Lung microvascular endothelial cell (primary cell): Measurements from ENCODE around the gene VEGFB. TPM values are rescaled to one million over a fixed set of nuclear protein-coding genes. Genes with fewer than 3 reads are reported as not detected.
A peak's percentile ranks its signal among the peaks of the same experiment; 100 is the strongest.

ENCODE experiments used
- DNase-seq, 2 donors: peaks; one replicate each; pipeline versions ENCODE4 v3.0.0 to v3.0.0-alpha.2; 2010; ENCODE audit warnings: low read depth in 2 of 2
- total RNA-seq: library from RNA; depleted of rRNA; stranded (reverse); fragments of >200 nt; gene quantifications from 2 replicates; pipeline ENCODE4 v1.2.1, GENCODE V29; 2014

The VEGFB gene
- total RNA-seq, 1 donor from 2014 or later = 22.4 TPM

DNA sequence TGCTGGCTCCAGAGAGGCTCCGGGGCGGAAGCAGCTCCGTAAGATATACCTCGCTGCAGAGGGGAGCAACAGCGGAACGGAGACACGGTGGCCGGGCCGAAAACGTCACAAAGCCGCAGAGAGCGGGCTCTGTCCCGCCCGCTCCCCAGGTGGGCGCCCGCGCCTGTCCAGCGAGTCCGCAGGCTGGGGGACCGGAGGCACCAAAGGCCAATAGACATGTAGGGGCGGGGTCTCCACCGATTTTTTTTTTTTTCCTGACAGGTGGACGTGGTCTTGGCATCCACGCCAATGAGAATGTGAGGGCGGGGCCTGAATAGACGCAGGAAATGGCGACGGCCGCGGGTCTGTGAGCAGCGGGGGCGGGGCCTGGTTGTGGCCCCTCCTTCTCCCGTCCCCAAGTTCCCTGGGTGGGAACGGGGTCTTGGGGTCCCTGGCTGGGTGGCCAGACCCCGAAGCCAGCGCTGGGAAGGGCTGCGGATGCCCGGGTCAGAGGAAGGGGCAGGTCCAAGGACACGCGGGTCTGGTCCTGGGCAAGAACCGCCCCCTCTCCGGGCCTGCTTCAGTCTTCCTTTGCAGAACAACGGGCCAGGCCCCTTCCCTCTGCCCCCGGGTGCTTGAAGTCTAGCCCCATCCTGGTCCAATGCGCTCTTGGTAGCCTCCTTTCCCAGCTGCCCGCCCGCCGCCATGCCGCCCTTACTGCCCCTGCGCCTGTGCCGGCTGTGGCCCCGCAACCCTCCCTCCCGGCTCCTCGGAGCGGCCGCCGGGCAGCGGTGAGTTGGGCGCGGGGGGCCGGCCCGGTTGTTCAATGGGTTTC lies 4.0 kb upstream of the VEGFB start, which contains the start of gene DNAJC4:
DNAJC4 (plus strand) TSS at position 378 of the 814 bp plus-strand sequence; CDS start at position 685, 307 bp downstream.
- DNase-seq = peak; percentile 88 to 94

DNA sequence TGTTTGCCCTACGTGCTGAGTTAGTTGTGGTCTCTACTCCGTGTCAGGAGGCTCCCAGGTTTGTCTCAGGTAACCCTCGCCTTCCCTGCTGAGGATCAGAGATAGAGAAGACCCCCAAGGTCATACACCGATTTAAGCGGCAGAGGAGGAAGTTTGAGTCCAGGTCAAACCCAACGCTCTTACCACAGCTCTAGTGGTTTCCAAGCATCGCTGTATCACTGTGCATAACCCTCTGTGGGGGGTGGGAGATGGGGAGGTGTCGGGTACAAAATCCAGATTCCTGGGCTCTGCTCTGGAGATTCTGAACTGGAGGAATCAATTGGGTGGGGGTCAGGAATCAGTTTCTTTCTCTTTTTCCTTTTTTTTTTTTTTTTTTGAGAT lies 3.4 kb upstream of the VEGFB start:
- DNase-seq = no peak

DNA sequence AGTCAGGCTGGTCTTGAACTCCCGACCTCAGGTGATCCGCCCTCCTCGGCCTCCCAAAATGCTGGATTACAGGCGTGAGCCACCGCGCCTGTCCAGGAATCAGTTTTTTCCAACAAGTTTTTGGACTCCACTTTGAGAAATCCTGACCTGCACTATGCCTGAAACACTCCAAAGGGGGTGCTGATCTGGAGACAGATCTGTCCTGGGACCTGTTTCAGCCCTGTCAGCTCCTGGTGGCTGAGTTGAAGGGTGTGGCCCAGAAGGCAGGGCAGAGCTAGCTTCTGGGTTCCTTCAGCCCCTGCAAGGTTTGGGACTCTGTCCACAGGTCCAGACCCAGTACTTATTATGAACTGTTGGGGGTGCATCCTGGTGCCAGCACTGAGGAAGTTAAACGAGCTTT lies 2.8 kb upstream of the VEGFB start:
- no peak for DNase-seq

DNA sequence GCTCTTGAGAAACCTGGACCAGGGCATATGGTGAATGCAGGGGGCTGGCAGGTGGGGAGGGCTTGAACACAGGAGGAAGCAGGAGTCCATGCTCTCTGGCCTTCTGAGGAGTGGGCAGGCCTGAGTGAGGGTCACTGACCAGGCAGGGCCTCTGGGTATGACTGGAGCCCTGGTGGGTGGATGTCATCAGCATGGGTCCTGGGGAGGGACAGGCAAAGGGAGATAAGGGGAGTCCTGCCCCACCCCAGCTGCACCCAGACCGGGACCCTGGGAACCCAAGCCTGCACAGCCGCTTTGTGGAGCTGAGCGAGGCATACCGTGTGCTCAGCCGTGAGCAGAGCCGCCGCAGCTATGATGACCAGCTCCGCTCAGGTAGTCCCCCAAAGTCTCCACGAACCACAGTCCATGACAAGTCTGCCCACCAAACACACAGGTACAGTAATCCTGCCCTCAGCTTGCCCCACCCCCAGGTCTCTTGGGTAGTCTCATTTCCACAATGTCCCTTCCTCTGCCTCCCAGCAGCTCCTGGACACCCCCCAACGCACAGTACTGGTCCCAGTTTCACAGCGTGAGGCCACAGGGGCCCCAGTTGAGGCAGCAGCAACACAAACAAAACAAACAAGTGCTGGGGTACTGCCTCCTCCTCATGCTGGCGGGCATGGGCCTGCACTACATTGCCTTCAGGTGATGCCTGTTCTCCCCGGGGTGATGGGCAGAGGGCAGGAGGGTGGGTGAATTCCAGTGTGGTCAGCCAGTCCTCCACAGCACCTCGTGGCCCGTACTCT lies 2.0 kb upstream of the VEGFB start:
- no peak for DNase-seq

DNA sequence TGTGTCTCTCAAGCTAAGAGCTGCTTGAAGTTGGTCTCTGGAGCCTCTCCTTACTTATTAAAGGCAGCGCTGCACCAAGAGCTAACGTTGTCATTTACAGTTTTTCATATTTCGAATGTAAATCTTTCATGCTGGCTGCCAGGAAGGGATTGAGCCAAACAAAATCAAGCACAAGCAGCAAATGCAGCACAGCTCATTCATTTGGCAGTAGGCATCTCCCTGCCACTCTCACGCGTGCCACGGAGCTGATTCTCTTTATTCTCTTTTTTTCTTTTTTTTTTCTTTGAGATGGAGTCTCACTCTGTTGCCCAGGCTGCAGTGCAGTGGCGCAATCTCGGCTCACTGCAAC lies 1.4 kb upstream of the VEGFB start:
- DNase-seq = no peak

DNA sequence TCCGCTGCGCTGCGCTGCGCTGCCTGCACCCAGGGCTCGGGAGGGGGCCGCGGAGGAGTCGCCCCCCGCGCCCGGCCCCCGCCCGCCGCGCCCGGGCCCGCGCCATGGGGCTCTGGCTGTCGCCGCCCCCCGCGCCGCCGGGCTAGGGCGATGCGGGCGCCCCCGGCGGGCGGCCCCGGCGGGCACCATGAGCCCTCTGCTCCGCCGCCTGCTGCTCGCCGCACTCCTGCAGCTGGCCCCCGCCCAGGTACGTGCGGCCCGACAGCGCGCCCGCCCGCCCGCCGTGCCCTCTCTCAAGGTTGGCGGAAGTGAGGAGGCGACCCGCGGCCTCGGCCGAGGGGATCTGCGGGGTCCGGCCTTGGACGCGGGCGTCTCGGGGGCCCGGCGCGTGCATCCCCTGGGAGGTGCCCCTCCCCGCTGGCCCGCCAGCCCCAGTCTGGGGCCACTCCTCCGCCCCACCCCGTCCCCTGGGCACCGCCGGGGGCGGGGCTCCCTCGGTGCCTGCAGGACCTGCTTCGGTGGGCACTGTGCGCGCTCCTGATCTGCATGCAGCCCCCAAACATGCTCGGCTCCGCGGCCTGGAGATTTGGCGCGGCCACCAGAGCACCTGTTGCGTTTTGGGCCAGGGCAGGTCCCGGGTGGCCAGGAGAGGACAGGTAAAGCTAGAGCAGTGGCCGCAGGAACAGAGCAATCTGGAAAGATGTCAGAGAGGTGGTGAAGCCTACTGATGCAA lies 429 bp downstream of the VEGFB start:
- DNase-seq = peak in 1 of 2 donors; percentile 37

DNA sequence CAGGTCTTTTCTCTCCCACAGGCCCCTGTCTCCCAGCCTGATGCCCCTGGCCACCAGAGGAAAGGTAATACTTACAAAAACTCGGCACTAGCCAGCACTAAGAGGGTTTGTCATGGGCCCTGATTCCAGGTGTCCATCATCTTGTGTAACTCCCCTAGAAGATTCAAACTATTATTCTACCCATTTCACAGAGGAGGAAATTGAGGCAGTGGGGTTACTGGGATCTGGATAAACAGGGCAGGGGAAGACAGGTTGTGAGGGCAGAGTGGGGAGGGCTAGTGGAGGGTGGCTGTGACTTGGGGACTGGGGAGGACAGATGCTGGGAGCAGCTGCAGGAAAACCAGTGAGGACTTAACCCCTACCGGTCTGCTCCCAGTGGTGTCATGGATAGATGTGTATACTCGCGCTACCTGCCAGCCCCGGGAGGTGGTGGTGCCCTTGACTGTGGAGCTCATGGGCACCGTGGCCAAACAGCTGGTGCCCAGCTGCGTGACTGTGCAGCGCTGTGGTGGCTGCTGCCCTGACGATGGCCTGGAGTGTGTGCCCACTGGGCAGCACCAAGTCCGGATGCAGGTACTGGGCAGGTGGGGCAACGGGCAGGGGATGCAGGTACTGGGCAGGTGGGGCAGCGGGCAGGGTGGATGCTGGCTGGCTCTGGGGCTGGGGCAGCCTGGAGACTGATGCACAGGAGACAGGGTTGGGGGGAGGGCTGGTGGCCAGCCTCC lies 1.2 kb downstream of the VEGFB start:
- DNase-seq = no peak

DNA sequence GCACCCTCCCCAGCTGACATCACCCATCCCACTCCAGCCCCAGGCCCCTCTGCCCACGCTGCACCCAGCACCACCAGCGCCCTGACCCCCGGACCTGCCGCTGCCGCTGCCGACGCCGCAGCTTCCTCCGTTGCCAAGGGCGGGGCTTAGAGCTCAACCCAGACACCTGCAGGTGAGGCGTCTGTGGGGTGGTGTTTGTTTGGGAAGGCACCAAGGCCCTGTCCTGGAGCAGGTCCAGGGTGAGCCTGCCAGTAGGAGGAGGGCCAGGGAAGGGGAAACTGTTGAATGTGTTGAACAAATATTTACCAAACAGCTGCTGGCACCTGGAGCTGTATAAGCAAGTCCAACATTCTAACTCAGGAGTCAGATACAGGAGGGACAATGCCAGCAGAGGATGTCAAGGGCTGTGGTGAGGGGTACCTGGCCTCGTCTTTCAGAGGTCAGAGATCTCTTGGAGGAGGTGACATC lies 3.1 kb downstream of the VEGFB start:
- peak in 1 of 2 donors; percentile 60 for DNase-seq

DNA sequence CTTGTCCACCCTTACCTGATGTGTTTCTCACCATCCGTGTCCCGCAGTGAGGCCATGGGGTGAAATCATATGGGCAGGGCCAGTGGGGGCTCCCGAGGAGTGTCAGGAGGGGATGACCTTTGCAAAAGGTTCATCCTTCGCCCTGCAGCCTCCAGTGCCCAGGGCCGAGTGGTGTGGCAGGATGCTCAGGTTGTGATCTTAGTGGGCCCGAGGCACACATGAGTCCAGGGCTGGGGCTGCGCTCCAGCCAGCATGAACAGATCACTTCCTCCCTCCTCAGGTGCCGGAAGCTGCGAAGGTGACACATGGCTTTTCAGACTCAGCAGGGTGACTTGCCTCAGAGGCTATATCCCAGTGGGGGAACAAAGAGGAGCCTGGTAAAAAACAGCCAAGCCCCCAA lies 3.7 kb downstream of the VEGFB start:
- no peak for DNase-seq

DNA sequence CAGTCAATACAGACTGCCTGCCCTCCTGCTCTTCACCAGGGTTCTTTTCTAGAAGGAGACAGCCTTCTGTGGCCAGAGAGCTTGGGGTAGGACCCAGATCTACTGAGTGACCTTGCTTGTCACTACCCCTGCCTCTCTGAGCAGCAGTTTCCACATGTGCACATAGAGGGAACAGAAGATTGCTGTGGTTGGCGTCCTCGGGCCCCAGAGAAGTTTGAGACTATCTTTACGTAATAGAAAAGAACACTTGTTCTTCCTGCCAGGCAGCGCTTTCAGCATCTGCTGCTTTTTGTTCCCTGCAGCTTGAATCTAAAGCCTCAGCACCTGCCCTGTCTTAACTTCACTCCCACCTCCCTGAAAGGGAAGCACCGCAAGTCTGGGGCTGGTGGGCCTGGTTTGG lies 4.6 kb downstream of the VEGFB start:
- DNase-seq = no peak

DNA sequence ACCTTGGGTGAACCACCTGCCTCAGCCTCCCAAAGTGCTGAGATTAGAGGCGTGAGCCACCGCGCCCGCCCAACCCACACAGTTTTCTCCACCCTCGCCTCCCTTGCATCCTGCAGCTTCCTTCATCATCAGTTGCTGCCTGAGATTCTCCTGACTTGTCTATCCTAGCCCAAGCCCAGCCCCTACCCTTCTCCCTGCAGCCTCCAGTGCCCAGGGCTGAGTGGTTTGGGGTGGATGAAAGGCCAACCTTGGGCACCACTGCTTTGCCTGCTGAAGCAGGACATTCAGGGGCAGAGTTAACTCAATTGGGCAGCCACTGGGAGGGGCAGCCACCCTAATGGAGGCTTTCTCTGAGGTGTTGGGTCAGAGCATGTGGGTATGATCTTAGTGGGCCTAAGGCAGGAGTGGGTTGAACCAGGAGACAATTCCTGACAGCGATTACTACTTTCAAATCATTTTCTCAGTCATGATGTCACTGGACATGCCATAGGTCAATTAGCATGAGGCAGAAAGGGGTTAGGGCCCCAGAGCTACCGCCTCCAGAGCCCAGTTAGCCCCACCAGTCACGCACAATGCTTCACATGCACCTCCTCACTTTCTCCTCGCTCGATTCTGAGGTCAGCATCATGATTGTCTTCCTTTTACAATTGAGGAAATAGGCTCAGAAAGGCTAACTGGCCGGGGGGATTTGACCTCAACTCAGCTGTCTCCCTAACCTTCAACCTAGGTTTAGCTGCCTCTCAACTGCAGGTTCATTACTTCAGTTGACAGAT lies 5.5 kb downstream of the VEGFB start:
- no peak for DNase-seq

DNA sequence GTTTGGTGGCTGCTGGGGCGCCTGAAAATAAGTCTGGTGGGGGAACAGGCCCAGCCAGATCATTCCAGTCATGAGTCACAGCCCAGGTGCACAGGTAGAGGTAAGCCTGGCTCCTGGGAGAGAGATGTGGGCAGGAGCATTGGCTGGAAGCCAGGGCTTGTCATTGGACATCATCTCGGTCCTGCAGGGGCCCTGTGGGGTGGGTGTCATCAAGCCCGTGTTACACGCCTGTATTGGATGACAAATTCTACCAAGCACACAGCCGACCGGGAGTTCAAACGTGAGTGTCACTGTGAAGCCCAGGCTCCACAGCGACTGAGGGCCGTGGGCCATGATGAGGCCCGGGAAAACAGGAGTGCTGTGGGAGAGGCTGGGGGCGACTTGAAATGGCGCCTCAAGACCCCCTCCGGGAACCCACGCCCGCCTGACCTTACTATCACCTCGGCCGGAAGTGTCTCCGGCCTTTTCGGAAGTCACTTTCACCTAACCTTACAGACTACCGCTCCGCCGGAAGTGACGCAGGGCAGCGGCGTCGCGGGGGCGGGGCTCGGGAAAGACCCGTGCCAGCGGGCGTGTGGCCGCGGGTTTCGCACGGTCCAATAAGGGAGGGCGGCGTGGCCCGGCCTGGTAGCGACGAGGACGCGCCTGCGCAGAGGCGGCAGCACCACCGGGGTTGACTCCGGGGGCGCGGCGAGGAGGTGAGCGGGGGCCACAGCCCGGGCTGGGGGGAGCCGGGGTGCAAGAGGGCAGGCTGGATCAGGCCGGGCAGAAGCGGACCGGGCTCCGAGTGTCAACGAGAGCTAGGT lies 6.3 kb downstream of the VEGFB start, which contains the start of gene FKBP2:
FKBP2 (plus strand) TSS at position 661 of the 806 bp plus-strand sequence. CDS start 1,293 bp downstream, outside the sequence.
- peak; percentile 97 to 98 for DNase-seq

DNA sequence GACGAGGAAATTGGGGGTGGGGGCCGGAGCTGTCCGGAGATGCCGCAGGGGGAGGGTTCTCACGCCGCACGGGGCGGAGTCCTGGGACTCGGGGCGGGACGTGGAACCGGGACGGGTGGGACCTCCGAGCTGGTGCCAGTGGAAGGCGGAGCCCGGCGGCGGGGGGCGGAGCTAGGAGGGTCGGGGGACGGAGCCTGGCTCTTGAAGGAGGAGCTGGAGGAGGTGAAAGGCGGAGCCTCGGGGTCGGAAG lies 6.8 kb downstream of the VEGFB start:
- DNase-seq = peak; percentile 99 to 100

DNA sequence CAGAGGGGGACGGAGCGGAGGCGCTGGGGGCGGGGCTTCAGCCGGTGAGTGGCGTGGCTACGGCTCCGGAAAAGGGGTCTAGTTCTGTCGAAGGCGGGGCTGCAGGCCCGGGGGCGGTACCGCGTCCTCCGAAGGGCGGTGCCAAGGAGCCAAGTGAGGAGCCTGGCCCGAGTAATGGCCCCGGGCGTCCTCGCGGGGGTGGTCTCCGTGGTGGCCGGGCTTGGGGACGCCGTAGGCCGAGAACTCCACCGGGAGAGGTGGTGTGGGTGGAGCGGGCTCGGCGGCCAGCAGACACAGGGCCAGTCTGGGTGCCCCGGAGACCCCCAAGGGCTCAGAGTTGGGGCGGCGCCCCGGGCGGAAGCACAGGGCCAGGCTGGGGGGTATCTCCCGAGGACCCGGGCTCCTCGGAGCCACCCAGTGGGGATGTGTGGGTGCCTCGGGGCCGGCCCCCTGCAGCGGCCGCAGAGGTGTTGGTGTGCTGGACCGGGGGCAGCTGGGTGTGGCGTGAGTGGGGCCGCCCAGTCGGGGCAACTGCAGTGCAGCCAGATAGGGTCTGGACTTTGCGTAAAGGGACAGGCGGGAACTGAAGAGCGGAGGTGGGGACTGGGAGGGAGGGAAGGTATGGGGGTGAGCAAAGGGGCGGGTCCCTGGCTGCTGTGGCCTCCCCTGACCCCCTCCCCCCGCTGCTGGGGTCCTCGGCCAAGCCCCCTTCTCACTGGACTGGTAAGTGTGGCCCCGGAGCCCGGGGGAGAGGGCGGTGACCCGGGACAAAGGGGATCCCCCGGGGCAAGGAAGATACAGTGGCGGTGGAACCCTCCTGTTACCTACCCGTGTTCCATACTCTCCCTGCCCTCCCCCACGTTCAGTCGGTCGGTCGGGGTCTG lies 7.3 kb downstream of the VEGFB start:
- peak; percentile 36 to 73 for DNase-seq

DNA sequence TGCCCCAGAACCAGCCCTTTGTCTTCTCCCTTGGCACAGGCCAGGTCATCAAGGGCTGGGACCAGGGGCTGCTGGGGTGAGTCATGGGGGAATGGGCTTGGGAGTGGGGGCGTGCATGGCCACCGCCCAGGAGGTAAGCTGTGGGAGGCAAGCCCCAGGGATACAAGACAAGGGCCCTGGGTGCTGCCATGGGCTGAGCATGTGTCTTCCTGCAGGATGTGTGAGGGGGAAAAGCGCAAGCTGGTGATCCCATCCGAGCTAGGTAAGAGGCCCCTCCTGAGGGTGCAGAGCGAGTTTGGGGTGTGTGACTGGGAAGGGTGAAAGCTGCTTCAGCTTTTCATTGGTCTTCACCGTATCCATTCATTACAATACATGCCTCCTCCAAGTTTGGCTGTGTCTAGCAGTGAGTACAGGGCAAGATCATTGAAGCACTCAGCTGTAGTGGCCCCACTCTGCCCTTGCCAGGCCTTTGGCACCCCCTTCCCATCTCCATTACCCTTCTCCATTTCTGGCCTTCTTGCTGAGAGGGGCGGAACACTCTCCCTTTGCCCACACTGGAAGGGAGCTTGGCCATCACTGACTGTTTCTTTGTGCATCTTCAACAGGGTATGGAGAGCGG lies 9.0 kb downstream of the VEGFB start:
- DNase-seq = no peak

DNA sequence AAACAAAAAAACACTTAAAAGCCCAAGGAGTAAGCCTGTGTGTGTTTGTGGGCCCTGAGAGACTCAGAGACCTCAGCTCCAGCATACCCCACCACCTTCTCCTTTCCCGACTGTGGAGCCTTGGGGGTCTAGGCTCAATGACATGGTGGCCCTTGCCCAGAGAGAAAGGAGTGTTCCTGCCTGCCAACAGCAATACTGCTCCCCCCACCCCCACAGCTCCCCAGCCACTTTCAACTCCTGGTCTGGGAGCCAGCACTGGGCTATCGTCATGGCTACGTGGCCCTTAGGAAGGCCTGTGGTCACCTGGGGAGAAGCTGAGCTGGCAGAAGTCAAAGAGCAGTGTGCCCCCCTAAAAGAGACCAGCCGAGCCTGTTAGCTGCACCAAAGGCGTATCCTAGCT lies 9.7 kb downstream of the VEGFB start:
- DNase-seq = no peak

DNA sequence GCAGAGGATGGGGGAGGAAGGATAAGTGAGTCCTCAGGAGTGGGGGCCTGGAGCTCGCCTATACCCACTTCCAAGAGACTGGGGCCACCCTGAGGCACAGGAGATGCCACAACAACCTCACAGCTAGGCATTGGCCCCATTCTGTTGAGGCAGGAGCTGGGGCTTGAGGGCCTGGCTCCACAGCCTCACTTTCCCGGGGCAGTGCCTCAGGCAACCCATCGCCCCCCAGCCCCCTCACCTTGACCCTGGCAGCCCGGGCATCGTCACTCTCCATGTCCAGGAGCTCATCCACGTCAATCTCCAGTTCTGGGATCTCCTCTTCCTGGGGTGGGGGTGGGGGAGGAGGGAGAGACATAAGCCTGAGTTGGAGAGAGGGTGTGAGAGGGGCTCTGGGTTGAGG lies 10.6 kb downstream of the VEGFB start:
- DNase-seq = no peak

DNA sequence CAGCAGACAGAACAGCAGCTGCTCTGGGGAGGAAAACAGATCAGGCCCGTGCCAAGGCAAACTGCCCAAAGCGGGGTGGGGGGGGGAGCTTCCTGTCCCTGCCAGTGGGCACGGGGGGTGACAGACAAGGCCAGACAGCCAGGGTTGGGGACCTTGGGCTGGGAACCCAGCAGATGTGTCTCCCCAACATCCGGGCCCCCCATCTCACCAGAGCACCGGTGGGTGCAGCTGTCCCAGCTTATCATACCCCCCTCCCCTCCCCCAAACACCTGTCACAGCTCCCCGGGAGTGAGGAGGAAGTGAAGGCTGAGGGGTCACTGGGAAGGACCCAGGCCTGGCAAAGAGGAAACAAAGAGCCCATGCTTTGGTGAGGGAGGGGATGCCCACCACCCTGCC lies 11.0 kb downstream of the VEGFB start:
- peak in 1 of 2 donors; percentile 29 for DNase-seq
